K562 (cell line): ENCODE results near the gene TRMT112. TPM values are rescaled to one million over a fixed set of nuclear protein-coding genes. Genes with fewer than 3 reads are reported as not detected.

Experiments used
- CTBP1 ChIP-seq: fragments of 450-650 bp; IDR thresholded peaks from 2 replicates; pipeline ENCODE4 v1.6.1; 2016; ENCODE audit warnings: borderline replicate concordance
- DEAF1 ChIP-seq: fragments of 450-650 bp; formaldehyde crosslinking; IDR thresholded peaks from 2 replicates; pipeline ENCODE4 v1.4.0; 2020; ENCODE audit warnings: mild to moderate bottlenecking, moderate library complexity
- RBM34 ChIP-seq: fragments of 200-400 bp; formaldehyde crosslinking; IDR thresholded peaks from 2 replicates; pipeline ENCODE4 v1.6.1; 2018; ENCODE audit warnings: low read length, borderline replicate concordance; ENCODE audit not compliant: insufficient read depth
- REST ChIP-seq, 2 experiments: fragments of 450-650 bp; formaldehyde crosslinking in 1 of 2; IDR thresholded peaks; 2 replicates each; pipeline versions ENCODE4 v1.4.0 to v1.6.1; 2014 to 2020; ENCODE audit warnings: mild to moderate bottlenecking in 2 of 2, borderline replicate concordance in 1 of 2, low read depth in 1 of 2
- ZNF696 ChIP-seq: fragments of 250-450 bp; sonication (Bioruptor Pico); conservative IDR thresholded peaks from 2 replicates; pipeline ENCODE4 v1.4.0; 2020; ENCODE audit warnings: mild to moderate bottlenecking, moderate library complexity
- polyA plus RNA-seq, 8 experiments: library from polyadenylated mRNA; depleted of rRNA in 4 of 8; stranded (reverse) in 5 of 8; unstranded in 3 of 8; fragments of >200 nt; fragmentation: Nextera tagmentation in 2 of 8; fragmentation: Illumina TruSeq in 1 of 8; extraction: Ambion mirVana in 2 of 8; extraction: Trizol in 1 of 8; gene quantifications; 2 replicates each; pipeline versions ENCODE4 v1.2.1 to v1.2.3, GENCODE V29; 2011 to 2014; ENCODE audit warnings: inconsistent platforms in 1 of 8, missing spikeins in 1 of 8
- total RNA-seq, 7 experiments: library from RNA; depleted of rRNA in 6 of 7; stranded (reverse); fragments of >200 nt in 6 of 7; fragmentation: Illumina TruSeq in 2 of 7; extraction: Trizol in 2 of 7; gene quantifications; 2 replicates each; pipeline versions ENCODE4 v1.2.1 to v1.2.3, GENCODE V29; 2011 to 2021; ENCODE audit warnings: low replicate concordance in 1 of 7

The TRMT112 gene
- total and polyA plus RNA-seq, 9 of the 15 experiments (the other 6 are each of a cell fraction or from before 2014, with no cell fraction given) = 162 to 444 (median 300) TPM

GRCh38 chr11:64343767-64344559 is 26.6 kb upstream of the TRMT112 start (continued):
- TF ChIP-seq DEAF1 (CRISPR knock-in tag) = 0 out of 2 replicates have a peak, but pooled peaks have one; percentile 24
- TF ChIP-seq ZNF696 (CRISPR knock-in tag) = no peak
- no peak for TF ChIP-seq RBM34
- peak; percentile 66 for TF ChIP-seq REST (IDR thresholded peaks at IDR 0.05; ENCODE audit: borderline replicate concordance)
- TF ChIP-seq REST (CRISPR knock-in tag; IDR thresholded peaks at IDR 0.05; ENCODE audit: low read depth) = no peak
- TF ChIP-seq CTBP1 = 0 out of 2 replicates have a peak, but pooled peaks have one; percentile 25
